Endothelial cell of umbilical vein (primary cell): Measurements from ENCODE around the gene CELF2. TPM values are rescaled to one million over a fixed set of nuclear protein-coding genes. Genes with fewer than 3 reads are reported as not detected.

Source experiments
- BruUV-seq: library from RNA; stranded (reverse); fragments of 400-500 nt; replicated peaks from 2 replicates; lab custom pipeline; 2021; lab: Mats Ljungman, UMichigan
- CTCF ChIA-PET: fragments of 300-600, 350-600 bp; sonication (Branson Sonifier 250); formaldehyde crosslinking; loops from one replicate; lab custom pipeline; 2021; ENCODE audit warnings: antibody characterized with exemption, inconsistent platforms; lab: Charles Lee
- POLR2A ChIA-PET: fragments of 300-600, 350-600 bp; sonication (Branson Sonifier 250); formaldehyde crosslinking; loops from one replicate; lab custom pipeline; 2021; ENCODE audit warnings: antibody characterized with exemption, inconsistent platforms; lab: Charles Lee
- DNase-seq: peaks from one replicate; pipeline ENCODE4 v3.0.0-alpha.2; 2011; ENCODE audit warnings: low read depth, low spot score
- FAIRE-seq: peaks from 2 replicates; lab custom pipeline; 2011; peaks lifted over from hg19 to GRCh38; lab: Jason Lieb, UNC
- H2AFZ ChIP-seq: 2 replicates; pipeline ENCODE4 v1.6.0; 2012; ENCODE audit warnings: low read depth, low read length, control low read depth, inconsistent platforms
- H3K27ac ChIP-seq: 2 replicates; pipeline ENCODE4 v1.5.1; 2011; ENCODE audit warnings: low read depth, mild to moderate bottlenecking, control low read depth, low read length, moderate library complexity; ENCODE audit not compliant: insufficient read depth
- H3K27me3 ChIP-seq, 2 experiments: 2 replicates each; pipeline versions ENCODE4 v1.6.0 to v1.6.1; 2011; ENCODE audit warnings: low read length in 2 of 2, mixed read lengths in 1 of 2; ENCODE audit not compliant: control insufficient read depth in 2 of 2, insufficient read depth in 2 of 2
- H3K36me3 ChIP-seq, 2 experiments: 2 replicates in 1 of 2; 3 replicates in 1 of 2; pipeline ENCODE4 v1.5.1; 2011; ENCODE audit warnings: low read length in 2 of 2, mild to moderate bottlenecking in 1 of 2, moderate library complexity in 1 of 2; ENCODE audit not compliant: control insufficient read depth in 2 of 2, insufficient read depth in 2 of 2; ENCODE audit errors: extremely low read depth in 1 of 2
- H3K4me1 ChIP-seq: 3 replicates; pipeline ENCODE4 v1.5.1; 2011; ENCODE audit warnings: mild to moderate bottlenecking, low read length; ENCODE audit not compliant: control insufficient read depth, insufficient read depth; ENCODE audit errors: extremely low read depth
- H3K4me2 ChIP-seq: 2 replicates; pipeline ENCODE4 v1.6.1; 2011; ENCODE audit warnings: low read length, control low read depth, mixed read lengths; ENCODE audit not compliant: insufficient read depth
- H3K4me3 ChIP-seq, 3 experiments: fragments of 200-600 bp in 1 of 3; sonication (generic), shearing (Covaris generic) in 1 of 3; replicated peaks in 1 of 3; 2 replicates each; pipeline ENCODE4 v1.5.1; 2011 to 2016; ENCODE audit warnings: control low read depth in 3 of 3, low read length in 3 of 3, mild to moderate bottlenecking in 2 of 3, inconsistent platforms in 1 of 3, low read depth in 1 of 3, moderate library complexity in 1 of 3; ENCODE audit not compliant: insufficient read depth in 1 of 3
- H3K79me2 ChIP-seq: 2 replicates; pipeline ENCODE4 v1.6.0; 2012; ENCODE audit warnings: low read length, inconsistent platforms; ENCODE audit not compliant: control insufficient read depth, insufficient read depth
- H3K9ac ChIP-seq: replicated peaks from 2 replicates; pipeline ENCODE3; 2011; ENCODE audit warnings: low read length, control low read depth; ENCODE audit not compliant: insufficient read depth; ENCODE audit errors: extremely low read depth
- H3K9me1 ChIP-seq: replicated peaks from 3 replicates; pipeline ENCODE4 v1.6.0; 2011; ENCODE audit warnings: mild to moderate bottlenecking, low read length; ENCODE audit not compliant: control insufficient read depth, insufficient read depth; ENCODE audit errors: extremely low read depth
- H3K9me3 ChIP-seq: replicated peaks from 2 replicates; pipeline ENCODE4 v1.5.1; 2012; ENCODE audit warnings: low read length, inconsistent platforms; ENCODE audit not compliant: control insufficient read depth, insufficient read depth
- H4K20me1 ChIP-seq: replicated peaks from 2 replicates; pipeline ENCODE3; 2011; ENCODE audit warnings: mild to moderate bottlenecking, low read length; ENCODE audit not compliant: control insufficient read depth, insufficient read depth; ENCODE audit errors: extremely low read depth
- CTCF ChIP-seq, 2 donors: IDR thresholded peaks; 1 replicate in 1 of 2; 2 replicates in 1 of 2; pipeline ENCODE4 v1.5.1; 2011; ENCODE audit warnings: low read length in 2 of 2, mild to moderate bottlenecking in 2 of 2, moderate library complexity in 2 of 2, control low read depth in 1 of 2, inconsistent platforms in 1 of 2, low read depth in 1 of 2; ENCODE audit not compliant: insufficient read depth in 1 of 2; ENCODE audit errors: extremely low read depth in 1 of 2
- EZH2 ChIP-seq: IDR thresholded peaks from 2 replicates; pipeline ENCODE4 v1.6.1; 2012; ENCODE audit warnings: borderline replicate concordance, low read depth, mild to moderate bottlenecking, moderate library complexity, low read length, inconsistent platforms; ENCODE audit not compliant: severe bottlenecking
- FOS ChIP-seq: IDR thresholded peaks from 2 replicates; pipeline ENCODE4 v1.6.1; 2011; ENCODE audit warnings: mild to moderate bottlenecking, low read length, moderate library complexity, borderline replicate concordance; ENCODE audit not compliant: insufficient read depth
- GATA2 ChIP-seq: IDR thresholded peaks from 2 replicates; pipeline ENCODE4 v1.7.0; 2011; ENCODE audit warnings: low read depth, mild to moderate bottlenecking, moderate library complexity, mixed read lengths, low read length; ENCODE audit not compliant: insufficient read length, insufficient read depth
- JUN ChIP-seq: IDR thresholded peaks from 2 replicates; pipeline ENCODE4 v1.6.1; 2011; ENCODE audit warnings: borderline replicate concordance, low read depth; ENCODE audit not compliant: insufficient read length, insufficient read depth
- MAX ChIP-seq: IDR thresholded peaks from 2 replicates; pipeline ENCODE4 v1.6.1; 2011; ENCODE audit not compliant: insufficient read depth, insufficient read length
- MYC ChIP-seq: IDR thresholded peaks from one replicate; pipeline ENCODE4 v1.6.1; 2011; ENCODE audit warnings: mild to moderate bottlenecking, low read depth, low read length
- POLR2A ChIP-seq: IDR thresholded peaks from 2 replicates; pipeline ENCODE4 v1.6.1; 2012; ENCODE audit warnings: low read depth, mild to moderate bottlenecking, control low read depth, low read length
- POLR2AphosphoS5 ChIP-seq: IDR thresholded peaks from 2 replicates; pipeline ENCODE4 v1.6.1; 2012; ENCODE audit warnings: low read depth, mild to moderate bottlenecking, control low read depth, low read length, moderate library complexity; ENCODE audit not compliant: insufficient read depth
- dilution Hi-C: fragments of 300-500 bp; cut with MboI; formaldehyde crosslinking; loops from one replicate; pipeline ENCODE4 v1.15.0; 2019; ENCODE audit warnings: low sequenced_read_pairs; ENCODE audit not compliant: extremely low pct_ligation_motif_present
- intact Hi-C: fragments of 100-400 bp; cut with micrococcal nuclease; formaldehyde crosslinking; loops from one replicate; pipeline ENCODE4 v1.10.0; 2022
- polyA plus RNA-seq, 4 experiments: library from polyadenylated mRNA; depleted of rRNA in 3 of 4; stranded (reverse) in 3 of 4; unstranded in 1 of 4; fragments of >200 nt; gene quantifications; 2 replicates each; pipeline versions ENCODE4 v1.2.1 to v1.2.3, GENCODE V29; 2011 to 2012; ENCODE audit warnings: missing spikeins in 1 of 4
- total RNA-seq: library from RNA; stranded (reverse); gene quantifications from 2 replicates; pipeline ENCODE4 v1.2.3, GENCODE V29; 2021

The CELF2 gene
- total and polyA plus RNA-seq, 2 donors (not counting 3 experiments of a cell fraction or from before 2014, with no cell fraction given) = 21.6 to 42.6 TPM

GRCh38 chr10:10987111-10987510, 30.6 kb upstream of the CELF2 start:
- Histone ChIP-seq H3K27me3 (peaks cover 0 to 3% of the 10 kb centered on the region in 2 experiments), H3K79me2 (no peaks in the 10 kb centered on the region), H3K4me2 (no peak overlapping the region), H3K4me3 (no peak overlapping the region), H2AFZ (no peak overlapping the region), H3K9ac (no peak overlapping the region), H3K27ac (no peak overlapping the region), H3K36me3 (no peaks in the 10 kb centered on the region), H3K4me1 (no peaks in the 10 kb centered on the region), H3K9me3 (no peaks in the 10 kb centered on the region), H3K9me1 (no peaks in the 10 kb centered on the region), H4K20me1 (no peaks in the 10 kb centered on the region)
- no TSS peak for BruUV-seq
- dilution Hi-C loops = no loop called here
- FAIRE-seq (no peak), DNase-seq (no peak)
- POLR2A ChIA-PET = no interaction called here
- intact Hi-C loops = no loop called here
- TF ChIP-seq CTCF (IDR thresholded peaks at IDR 0.05; ENCODE audit: extremely low read depth in 1 of 2, insufficient read depth in 1 of 2, low read depth in 1 of 2, low read length in 2 of 2) (no peak), EZH2 (no peak), MAX (no peak), POLR2A (no peak), MYC (no peak), FOS (no peak), POLR2AphosphoS5 (no peak), JUN (no peak), GATA2 (no peak)
- CTCF ChIA-PET = interaction anchor here (0.6 kb wide), 1 partner anchor 34 kb away, joined by 3 read pairs; no protein-coding TSS in a partner anchor
